HepG2 (cell line): ENCODE data around the gene DOCK2. TPM values are rescaled to one million over a fixed set of nuclear protein-coding genes. Genes with fewer than 3 reads are reported as not detected.

Source experiments
- ATAC-seq: fragments of 200-7000 bp; cut with Tn5 transposase; 3 replicates; pipeline ENCODE4 v1.9.1; 2020; ENCODE audit warnings: mild to moderate bottlenecking, moderate library complexity
- BruUV-seq: library from RNA; stranded (reverse); fragments of 400-500 nt; replicated peaks from 2 replicates; lab custom pipeline; 2021; lab: Mats Ljungman, UMichigan
- CTCF ChIA-PET: fragments of 300-600 bp; formaldehyde crosslinking; extraction: SDS; loops from one replicate; lab custom pipeline; 2021; ENCODE audit warnings: low total read pairs, inconsistent platforms, low intra/inter-chr PET ratio; lab: Yijun Ruan, JAX
- POLR2A ChIA-PET: fragments of 350-600 bp; sonication (Branson Sonifier 250); formaldehyde crosslinking; loops from one replicate; lab custom pipeline; 2020; ENCODE audit warnings: antibody characterized with exemption, inconsistent platforms; lab: Yijun Ruan, JAX
- DNase-seq: peaks from one replicate; pipeline ENCODE4 v3.0.0-alpha.2; 2015; ENCODE audit warnings: low spot score
- FAIRE-seq: peaks from 3 replicates; lab custom pipeline; 2011; peaks lifted over from hg19 to GRCh38; lab: Jason Lieb, UNC
- H2AFZ ChIP-seq: one replicate; pipeline ENCODE4 v1.6.1; 2011; ENCODE audit warnings: low read length, inconsistent platforms
- H3K27ac ChIP-seq: fragments of 300-600 bp; 3 replicates; pipeline ENCODE4 v1.8.0; 2011; ENCODE audit warnings: mixed run types, mild to moderate bottlenecking, mixed read lengths, low read length, inconsistent platforms; ENCODE audit not compliant: insufficient read depth; ENCODE audit errors: extremely low read length
- H3K27me3 ChIP-seq, 2 experiments: fragments of 200-600 bp in 1 of 2; 2 replicates in 1 of 2; 3 replicates in 1 of 2; pipeline versions ENCODE4 v1.6.0 to v1.8.0; 2011; ENCODE audit warnings: low read length in 2 of 2, mild to moderate bottlenecking in 2 of 2, moderate library complexity in 2 of 2, inconsistent platforms in 1 of 2; ENCODE audit not compliant: insufficient read depth in 2 of 2, control insufficient read depth in 1 of 2
- H3K36me3 ChIP-seq, 2 experiments: fragments of 200-600 bp in 1 of 2; replicated peaks in 1 of 2; 2 replicates in 1 of 2; 3 replicates in 1 of 2; pipeline versions ENCODE4 v1.5.1 to v1.8.0; 2011; ENCODE audit warnings: low read length in 2 of 2, inconsistent platforms in 1 of 2; ENCODE audit not compliant: insufficient read depth in 2 of 2, control insufficient read depth in 1 of 2
- H3K4me1 ChIP-seq: 2 replicates; pipeline ENCODE4 v1.5.1; 2012; ENCODE audit warnings: low read length, inconsistent platforms; ENCODE audit not compliant: insufficient read depth
- H3K4me2 ChIP-seq: 2 replicates; pipeline ENCODE4 v1.6.0; 2011; ENCODE audit warnings: low read depth, low read length, inconsistent platforms
- H3K4me3 ChIP-seq, 3 experiments: fragments of 200-600 bp in 1 of 3; sonication (generic), shearing (Covaris generic) in 1 of 3; replicated peaks in 1 of 3; 2 replicates each; pipeline ENCODE4 v1.5.1; 2011 to 2016; ENCODE audit warnings: low read length in 3 of 3, inconsistent platforms in 2 of 3, low read depth in 2 of 3, mild to moderate bottlenecking in 2 of 3, control low read depth in 1 of 3, mixed read lengths in 1 of 3; ENCODE audit not compliant: insufficient read depth in 1 of 3
- H3K79me2 ChIP-seq: one replicate; pipeline ENCODE4 v1.6.1; 2011; ENCODE audit warnings: low read length, inconsistent platforms; ENCODE audit not compliant: insufficient read depth
- H3K9ac ChIP-seq: 2 replicates; pipeline ENCODE4 v1.6.0; 2011; ENCODE audit warnings: mild to moderate bottlenecking, low read depth, low read length, inconsistent platforms; ENCODE audit not compliant: insufficient read depth
- H3K9me3 ChIP-seq: 2 replicates; pipeline ENCODE4 v1.5.1; 2012; ENCODE audit warnings: mild to moderate bottlenecking, low read length
- H4K20me1 ChIP-seq: 2 replicates; pipeline ENCODE4 v1.6.0; 2011; ENCODE audit warnings: inconsistent platforms, mild to moderate bottlenecking, low read length, moderate library complexity; ENCODE audit not compliant: insufficient read depth
- CC2D1A ChIP-seq: sonication (generic); formaldehyde crosslinking; IDR thresholded peaks from 2 replicates; pipeline ENCODE4 v1.8.1; 2023; ENCODE audit warnings: mild to moderate bottlenecking, missing genetic modification reagents
- CERS6 ChIP-seq: sonication (generic); formaldehyde crosslinking; IDR thresholded peaks from 2 replicates; pipeline ENCODE4 v1.5.0; 2020; ENCODE audit warnings: missing genetic modification reagents
- EEA1 ChIP-seq: sonication (generic); formaldehyde crosslinking; IDR thresholded peaks from 2 replicates; pipeline ENCODE4 v1.5.1; 2020; ENCODE audit warnings: mild to moderate bottlenecking, missing genetic modification reagents, borderline replicate concordance
- LBX2 ChIP-seq: sonication (generic); formaldehyde crosslinking; IDR thresholded peaks from 2 replicates; pipeline ENCODE4 v1.5.0; 2020; ENCODE audit warnings: missing genetic modification reagents, mild to moderate bottlenecking, borderline replicate concordance
- MATR3 ChIP-seq: sonication (generic); formaldehyde crosslinking; IDR thresholded peaks from 2 replicates; pipeline ENCODE4 v1.4.0; 2020; ENCODE audit warnings: missing genetic modification reagents
- PBX2 ChIP-seq: IDR thresholded peaks from 2 replicates; pipeline ENCODE4 v1.6.1; 2016; ENCODE audit warnings: control low read depth
- SP1 ChIP-seq, 2 experiments: fragments of 450-650 bp in 1 of 2; sonication (generic) in 1 of 2; formaldehyde crosslinking in 1 of 2; IDR thresholded peaks; 2 replicates each; pipeline versions ENCODE4 v1.4.0 to v1.6.1; 2016 to 2020; ENCODE audit warnings: missing genetic modification reagents in 1 of 2
- TBX3 ChIP-seq: fragments of 450-650 bp; IDR thresholded peaks from 2 replicates; pipeline ENCODE4 v1.6.1; 2017; ENCODE audit warnings: antibody characterized with exemption, mild to moderate bottlenecking, inconsistent platforms, borderline replicate concordance
- ZFP1 ChIP-seq: IDR thresholded peaks from 2 replicates; pipeline ENCODE4 v1.6.1; 2016
- ZNF337 ChIP-seq: sonication (generic); formaldehyde crosslinking; IDR thresholded peaks from 2 replicates; pipeline ENCODE4 v1.5.1; 2020; ENCODE audit warnings: missing genetic modification reagents, low read depth, mild to moderate bottlenecking, borderline replicate concordance
- ZNF704 ChIP-seq: sonication (generic); formaldehyde crosslinking; IDR thresholded peaks from 2 replicates; pipeline ENCODE4 v1.8.1; 2023; ENCODE audit warnings: mild to moderate bottlenecking, inconsistent platforms, moderate library complexity, missing genetic modification reagents, borderline replicate concordance
- WGBS: methylation state at CpG from one replicate; pipeline ENCODE4 v1.1.6; 2017; ENCODE audit warnings: low lambda C conversion rate; 5-methylcytosine and 5-hydroxymethylcytosine counted together
- in situ Hi-C: cut with HindIII; loops from 2 replicates; pipeline ENCODE4 v1.10.0; 2017; ENCODE audit warnings: low pct_unique_long_range_greater_than_20kb; ENCODE audit not compliant: extremely low pct_ligation_motif_present
- intact Hi-C: fragments of 100-400 bp; cut with micrococcal nuclease; formaldehyde crosslinking; loops from one replicate; pipeline ENCODE4 v1.10.0; 2022; ENCODE audit not compliant: unreplicated experiment
- polyA plus RNA-seq, 8 experiments: library from polyadenylated mRNA; depleted of rRNA in 3 of 8; stranded (reverse) in 7 of 8; unstranded in 1 of 8; fragments of >200 nt; fragmentation: Illumina TruSeq in 4 of 8; extraction: Trizol in 4 of 8; gene quantifications; 2 replicates each; pipeline versions ENCODE4 v1.2.1 to v1.2.3, GENCODE V29; 2011 to 2016; ENCODE audit warnings: low read depth in 4 of 8, missing spikeins in 1 of 8, mixed read lengths in 1 of 8; ENCODE audit not compliant: insufficient read depth in 1 of 8
- total RNA-seq, 5 experiments: library from RNA; depleted of rRNA; stranded (reverse); fragments of >200 nt; fragmentation: Illumina TruSeq; extraction: Trizol; gene quantifications; 2 replicates each; pipeline ENCODE4 v1.2.3, GENCODE V29; 2016; ENCODE audit warnings: low read depth in 1 of 5

Gene DOCK2
- total and polyA plus RNA-seq, 2 of the 13 experiments (the other 11 are each of a cell fraction or from before 2014, with no cell fraction given), result not detected

- in situ Hi-C loops, result no loop called here
- no peak overlapping the region for H3K27ac ChIP-seq
- DNase-seq, result no peak
- no TSS peak for BruUV-seq
- no peaks in the 10 kb centered on the region for H3K27me3 ChIP-seq
- H3K4me3 ChIP-seq, result no peak overlapping the region
- H3K4me2 ChIP-seq, result no peak overlapping the region
- POLR2A ChIA-PET, result no interaction called here
- H3K4me1 ChIP-seq, result no peaks in the 10 kb centered on the region
- TF ChIP-seq ZNF337 (CRISPR knock-in tag) (no peak), ZNF704 (CRISPR knock-in tag) (no peak), PBX2 (CRISPR knock-in tag) (no peak), ZFP1 (CRISPR knock-in tag) (no peak), LBX2 (CRISPR knock-in tag) (no peak)
- H4K20me1 ChIP-seq, result no peaks in the 10 kb centered on the region
- CTCF ChIA-PET, result no interaction called here
- ATAC-seq, result no peak
- no peak overlapping the region for H2AFZ ChIP-seq
- H3K9me3 ChIP-seq, result peaks cover 6% of the 10 kb centered on the region; the same call in 1 of the 2 replicates
- WGBS, result 3% methylated on average over 1 of the region's 1 CpG
- intact Hi-C loops, result no loop called here
- no peaks in the 10 kb centered on the region for H3K79me2 ChIP-seq
- no peaks in the 10 kb centered on the region for H3K36me3 ChIP-seq
- no peak for FAIRE-seq
- H3K9ac ChIP-seq, result no peak overlapping the region
These were observed 489.6 kb downstream of the DOCK2 start for GRCh38 chr5:170126626-170127025.

- H3K27ac ChIP-seq, result no peak overlapping the region
These were observed 494.2 kb downstream of the DOCK2 start for GRCh38 chr5:170131235-170131634.

More at GRCh38 chr5:170131235-170131634, 494.2 kb downstream of the DOCK2 start:
- ATAC-seq (no peak), DNase-seq (no peak), FAIRE-seq (no peak)
- Histone ChIP-seq H3K4me3 (no peak overlapping the region), H3K4me1 (no peaks in the 10 kb centered on the region), H3K9ac (no peak overlapping the region), H3K27me3 (no peaks in the 10 kb centered on the region), H2AFZ (no peak overlapping the region), H3K36me3 (no peaks in the 10 kb centered on the region), H4K20me1 (no peaks in the 10 kb centered on the region), H3K79me2 (no peaks in the 10 kb centered on the region), H3K4me2 (no peak overlapping the region), H3K9me3 (no peaks in the 10 kb centered on the region; the same call in 1 of the 2 replicates)
- POLR2A ChIA-PET, result no interaction called here
- no peak for TF ChIP-seq SP1 (IDR thresholded peaks at IDR 0.05)
- no peak for TF ChIP-seq SP1 (CRISPR knock-in tag; IDR thresholded peaks at IDR 0.05)
- TF ChIP-seq EEA1, result no peak
- TF ChIP-seq CERS6, result no peak
- no peak for TF ChIP-seq TBX3
- TF ChIP-seq MATR3, result no peak
- TF ChIP-seq CC2D1A (CRISPR knock-in tag), result no peak
- in situ Hi-C loops (no loop called here), intact Hi-C loops (no loop called here)
- 30% methylated on average over 3 of the region's 3 CpGs for WGBS
- CTCF ChIA-PET, result no interaction called here
- BruUV-seq, result no TSS peak
